Astrocyte (in vitro differentiated cells and primary cell): ENCODE measurements around the gene TNN. TPM values are rescaled to one million over a fixed set of nuclear protein-coding genes. Genes with fewer than 3 reads are reported as not detected.
"Not testable (repeated sequence)": the region's sequence is repeated elsewhere in the genome, so short reads cannot be mapped to it uniquely, and the experiment has no call there.

Source experiments
- DNase-seq: peaks from one replicate; pipeline ENCODE4 v3.0.0-alpha.2; 2010; ENCODE audit warnings: low read depth
- FAIRE-seq: peaks from 2 replicates; lab custom pipeline; 2011; peaks lifted over from hg19 to GRCh38; lab: Jason Lieb, UNC
- H2AFZ ChIP-seq: 2 replicates; pipeline ENCODE4 v1.6.0; 2012; ENCODE audit warnings: low read depth, low read length, inconsistent platforms
- H3K27ac ChIP-seq: 2 replicates; pipeline ENCODE4 v1.5.1; 2011; ENCODE audit warnings: low read depth, low read length, inconsistent platforms
- H3K27me3 ChIP-seq: 2 replicates; pipeline ENCODE4 v1.6.0; 2011; ENCODE audit warnings: low read length, inconsistent platforms; ENCODE audit not compliant: insufficient read depth
- H3K36me3 ChIP-seq: 2 replicates; pipeline ENCODE4 v1.5.1; 2011; ENCODE audit warnings: low read length, inconsistent platforms; ENCODE audit not compliant: insufficient read depth
- H3K4me1 ChIP-seq: 2 replicates; pipeline ENCODE4 v1.5.1; 2011; ENCODE audit warnings: low read length, inconsistent platforms; ENCODE audit not compliant: insufficient read depth
- H3K4me2 ChIP-seq: 2 replicates; pipeline ENCODE4 v1.6.0; 2012; ENCODE audit warnings: low read length, inconsistent platforms
- H3K4me3 ChIP-seq: 2 replicates; pipeline ENCODE4 v1.5.1; 2011; ENCODE audit warnings: low read depth, mild to moderate bottlenecking, low read length, inconsistent platforms; ENCODE audit not compliant: insufficient read depth
- H3K79me2 ChIP-seq: 2 replicates; pipeline ENCODE4 v1.6.0; 2012; ENCODE audit warnings: mild to moderate bottlenecking, low read length, inconsistent platforms; ENCODE audit not compliant: insufficient read depth
- H3K9ac ChIP-seq: 2 replicates; pipeline ENCODE4 v1.6.0; 2012; ENCODE audit warnings: mild to moderate bottlenecking, low read length, inconsistent platforms
- H3K9me3 ChIP-seq: 2 replicates; pipeline ENCODE4 v1.5.1; 2012; ENCODE audit warnings: low read depth, mild to moderate bottlenecking, low read length, inconsistent platforms; ENCODE audit not compliant: insufficient read depth
- H4K20me1 ChIP-seq: 2 replicates; pipeline ENCODE4 v1.6.0; 2012; ENCODE audit warnings: low read length, inconsistent platforms; ENCODE audit not compliant: insufficient read depth
- H3K27ac Mint-ChIP-seq: one replicate; pipeline ENCODE4 v1.8.0; 2021; ENCODE audit warnings: mild to moderate bottlenecking, mixed read lengths; ENCODE audit not compliant: unreplicated experiment
- H3K27me3 Mint-ChIP-seq: one replicate; pipeline ENCODE4 v1.8.0; 2021; ENCODE audit warnings: low read depth, mixed read lengths; ENCODE audit not compliant: unreplicated experiment
- H3K36me3 Mint-ChIP-seq: one replicate; pipeline ENCODE4 v1.8.0; 2021; ENCODE audit warnings: low read depth, mixed read lengths; ENCODE audit not compliant: unreplicated experiment
- H3K4me1 Mint-ChIP-seq: one replicate; pipeline ENCODE4 v1.8.0; 2021; ENCODE audit warnings: low read depth, mixed read lengths; ENCODE audit not compliant: unreplicated experiment
- H3K4me3 Mint-ChIP-seq: one replicate; pipeline ENCODE4 v1.8.0; 2021; ENCODE audit warnings: mild to moderate bottlenecking, moderate library complexity, mixed read lengths; ENCODE audit not compliant: unreplicated experiment
- H3K9me3 Mint-ChIP-seq: one replicate; pipeline ENCODE4 v1.8.0; 2021; ENCODE audit warnings: mild to moderate bottlenecking, mixed read lengths; ENCODE audit not compliant: unreplicated experiment
- CTCF ChIP-seq: IDR thresholded peaks from 2 replicates; pipeline ENCODE4 v1.5.1; 2011; ENCODE audit warnings: low read depth, mild to moderate bottlenecking, inconsistent platforms, low read length, moderate library complexity; ENCODE audit not compliant: insufficient read depth
- EZH2 ChIP-seq: IDR thresholded peaks from 2 replicates; pipeline ENCODE4 v1.6.1; 2012; ENCODE audit warnings: mild to moderate bottlenecking, low read length, inconsistent platforms; ENCODE audit not compliant: insufficient read depth
- total RNA-seq: library from RNA; stranded (reverse); gene quantifications from 2 replicates; pipeline ENCODE4 v1.2.1, GENCODE V29; 2021

The TNN gene
- total RNA-seq, 1 donor from 2014 or later = 0.16 TPM

- Mint-ChIP-seq H3K4me3 (no peak overlapping the region), H3K27ac (no peak overlapping the region), H3K4me1 (no peaks in the 10 kb centered on the region), H3K36me3 (no peaks in the 10 kb centered on the region), H3K9me3 (peaks cover 4% of the 10 kb centered on the region), H3K27me3 (peaks cover 15% of the 10 kb centered on the region)
- H3K9me3 ChIP-seq = no peaks in the 10 kb centered on the region
- H3K4me1 ChIP-seq = no peaks in the 10 kb centered on the region
- no peak overlapping the region for H2AFZ ChIP-seq
- no peaks in the 10 kb centered on the region for H4K20me1 ChIP-seq
- no peaks in the 10 kb centered on the region for H3K27me3 ChIP-seq
- no peak overlapping the region for H3K4me3 ChIP-seq
- H3K9ac ChIP-seq = no peak overlapping the region
- no peak for TF ChIP-seq EZH2
- no peak for TF ChIP-seq CTCF
- no peaks in the 10 kb centered on the region for H3K36me3 ChIP-seq
- H3K4me2 ChIP-seq = no peak overlapping the region
- H3K79me2 ChIP-seq = no peaks in the 10 kb centered on the region
- no peak for FAIRE-seq
- no peak overlapping the region for H3K27ac ChIP-seq
- no peak for DNase-seq
Observed at GRCh38 chr1:175042650-175043049, 25.0 kb upstream of the TNN start.

GRCh38 chr1:175043824-175044223 is 23.8 kb upstream of the TNN start:
- Histone ChIP-seq H3K9me3 (no peaks in the 10 kb centered on the region), H3K4me1 (no peaks in the 10 kb centered on the region), H3K4me3 (no peak overlapping the region), H4K20me1 (no peaks in the 10 kb centered on the region), H3K27ac (no peak overlapping the region), H3K4me2 (no peak overlapping the region), H3K79me2 (no peaks in the 10 kb centered on the region), H3K27me3 (no peaks in the 10 kb centered on the region), H3K36me3 (no peaks in the 10 kb centered on the region), H3K9ac (no peak overlapping the region), H2AFZ (no peak overlapping the region)
- DNase-seq = no peak
- H3K36me3 Mint-ChIP-seq = no peaks in the 10 kb centered on the region
- FAIRE-seq = no peak
- H3K27ac Mint-ChIP-seq = no peak overlapping the region
- H3K4me1 Mint-ChIP-seq = no peaks in the 10 kb centered on the region
- TF ChIP-seq CTCF (no peak), EZH2 (no peak)
- peaks cover 4% of the 10 kb centered on the region for H3K9me3 Mint-ChIP-seq
- H3K4me3 Mint-ChIP-seq = no peak overlapping the region
- peaks cover 15% of the 10 kb centered on the region for H3K27me3 Mint-ChIP-seq

- not testable (repeated sequence) for H4K20me1 ChIP-seq, H3K4me1 Mint-ChIP-seq, H3K4me1 ChIP-seq, H3K36me3 Mint-ChIP-seq, DNase-seq, H3K79me2 ChIP-seq, H3K4me2 ChIP-seq, H2AFZ ChIP-seq, FAIRE-seq, H3K9me3 ChIP-seq, H3K27ac Mint-ChIP-seq, H3K27me3 ChIP-seq, H3K9ac ChIP-seq, H3K4me3 ChIP-seq, H3K4me3 Mint-ChIP-seq, H3K9me3 Mint-ChIP-seq, H3K36me3 ChIP-seq, H3K27ac ChIP-seq
- peaks cover 16% of the 10 kb centered on the region for H3K27me3 Mint-ChIP-seq
Observed at GRCh38 chr1:175044591-175044990, 23.0 kb upstream of the TNN start.
